GM18861 (cell line): ENCODE measurements around the gene ADAMTSL2.

Experiments used
- ATAC-seq: cut with Tn5 transposase; IDR thresholded peaks from one replicate; pipeline ENCODE4 v1.9.1; 2021; ENCODE audit not compliant: unreplicated experiment

ADAMTSL2 gene

DNA sequence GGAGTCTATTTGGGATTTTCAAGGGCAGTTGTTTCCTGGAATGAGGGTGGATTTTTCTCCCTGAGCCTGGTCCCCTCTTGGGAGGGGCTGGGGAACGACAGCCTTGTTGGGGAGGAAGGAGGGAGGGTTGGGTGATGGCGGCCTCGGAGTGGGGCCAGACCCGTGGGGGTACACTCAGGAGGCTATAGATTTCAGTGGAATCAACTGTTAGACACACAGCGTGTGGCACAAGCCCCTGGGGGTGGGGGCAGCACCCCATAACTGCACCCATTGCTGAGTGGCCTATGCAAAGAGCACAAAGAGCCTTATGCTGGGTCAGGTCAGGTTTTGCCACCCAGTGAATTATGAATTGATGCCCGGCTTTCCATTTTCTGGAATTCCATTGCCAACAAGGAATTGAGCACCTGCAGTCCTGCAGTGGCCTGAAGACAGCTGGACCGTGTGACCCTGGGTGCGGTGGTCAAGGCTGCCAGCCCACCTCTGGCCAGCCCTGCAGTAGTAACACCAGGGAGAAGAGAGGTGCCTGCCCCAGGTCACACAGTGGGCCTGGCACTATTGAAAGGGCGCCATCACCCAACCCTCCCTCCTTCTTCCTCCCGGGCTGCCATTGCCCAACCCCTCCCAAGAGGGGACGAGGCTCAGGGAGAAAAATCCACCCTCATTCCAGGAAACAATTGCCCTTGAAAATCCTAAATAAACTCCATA lies 18.1 kb upstream of the ADAMTSL2 start:
- ATAC-seq, result no peak

DNA sequence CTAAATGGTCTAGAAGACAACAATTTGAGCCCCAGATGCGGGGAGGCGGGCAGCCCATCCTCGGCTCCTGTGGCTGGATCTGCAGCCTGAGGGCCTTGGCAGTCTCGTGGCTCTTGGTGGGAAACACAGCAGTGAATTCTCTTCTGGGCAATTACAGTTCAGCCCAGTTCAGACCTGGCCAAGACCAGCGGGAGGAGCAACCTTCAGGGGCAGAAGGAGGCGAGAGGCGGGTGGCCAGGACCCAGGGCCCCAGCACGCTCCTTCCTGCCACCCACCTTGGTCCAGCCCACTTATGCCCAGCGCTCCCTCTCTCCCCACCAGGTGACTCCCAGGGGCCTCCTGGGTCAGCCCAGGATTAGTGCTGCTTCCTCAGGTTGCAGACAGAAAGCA lies 17.5 kb upstream of the ADAMTSL2 start:
- no peak for ATAC-seq

GRCh38 chr9:133517711-133518110 lies 16.8 kb upstream of the ADAMTSL2 start:
- ATAC-seq, result no peak

DNA sequence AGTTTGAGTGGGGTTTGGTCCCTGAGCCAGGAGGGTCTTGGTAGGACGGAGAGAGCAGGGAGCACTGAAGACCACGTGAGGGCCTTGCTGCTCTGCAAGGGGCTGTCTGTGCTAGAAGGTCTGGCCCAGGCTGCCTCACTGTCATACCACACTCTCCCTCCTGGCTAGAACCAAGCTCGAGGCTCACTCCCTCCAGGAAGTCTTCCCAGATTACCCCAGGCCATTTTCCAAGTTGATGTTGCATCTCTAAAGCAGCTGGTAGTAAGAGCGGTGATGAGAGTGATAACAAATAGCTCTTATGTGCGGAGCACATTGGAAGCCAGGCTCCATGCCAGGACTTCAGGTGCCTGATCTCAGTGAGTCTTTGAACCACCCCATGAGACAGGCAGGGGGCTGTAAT lies 16.3 kb upstream of the ADAMTSL2 start:
- no peak for ATAC-seq

- ATAC-seq, result no peak
Measured at GRCh38 chr9:133518706-133519449, 15.6 kb upstream of the ADAMTSL2 start.

DNA sequence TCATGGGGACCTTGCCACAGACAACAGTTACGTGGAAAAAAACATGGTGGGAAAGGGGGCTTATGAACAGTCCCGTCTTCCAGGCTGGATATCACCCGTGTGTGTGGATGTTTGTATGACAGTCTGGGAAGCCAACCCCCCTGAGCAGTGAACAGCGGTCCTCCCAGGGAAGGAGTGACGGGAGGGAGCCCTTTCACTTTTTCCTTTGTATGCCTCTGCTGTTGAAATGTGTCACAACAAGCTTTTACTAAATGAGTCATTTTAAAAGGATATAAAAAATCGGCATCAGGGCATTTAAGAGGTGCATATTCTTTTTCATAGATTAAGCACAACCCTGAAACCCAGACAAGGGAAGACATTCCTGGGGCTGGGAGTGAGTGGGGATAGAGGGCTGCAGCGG lies 14.8 kb upstream of the ADAMTSL2 start:
- no peak for ATAC-seq

DNA sequence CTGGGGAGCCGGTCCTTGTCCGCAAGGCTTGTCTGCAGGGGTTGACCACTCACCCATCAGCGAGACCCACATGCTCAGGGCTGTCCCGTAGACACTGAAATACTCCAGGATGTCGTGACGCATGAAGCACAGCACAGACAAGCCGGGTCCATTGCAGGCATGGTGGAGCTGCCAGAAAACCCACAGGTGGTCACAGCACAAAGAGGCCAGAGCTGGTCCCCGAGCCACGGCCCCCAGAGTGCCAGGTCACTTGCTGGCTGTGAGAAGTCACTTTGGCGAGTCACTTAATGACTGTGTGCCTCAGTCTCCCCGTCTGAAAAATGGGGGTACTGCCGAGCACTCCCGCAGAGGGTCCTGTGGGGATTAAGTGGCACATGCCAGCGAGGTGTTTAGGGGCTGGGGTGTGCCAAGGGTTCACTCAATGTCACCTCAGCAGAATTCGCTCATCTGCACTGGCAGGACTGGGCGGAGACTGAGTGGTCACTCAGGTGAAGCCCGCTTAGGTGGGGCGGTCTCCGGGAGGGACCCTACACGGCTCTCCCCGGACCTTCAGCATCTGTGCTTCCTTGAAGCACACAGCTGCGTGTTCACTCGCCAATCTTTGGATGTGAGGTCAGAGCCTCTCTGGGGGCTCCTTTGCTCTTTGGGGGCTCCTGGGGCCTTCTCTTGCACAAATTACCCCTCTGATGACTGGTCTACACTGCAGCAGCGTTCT lies 14.2 kb upstream of the ADAMTSL2 start:
- no peak for ATAC-seq

- no peak for ATAC-seq
Measured at GRCh38 chr9:133521122-133522072, 13.1 kb upstream of the ADAMTSL2 start.

DNA sequence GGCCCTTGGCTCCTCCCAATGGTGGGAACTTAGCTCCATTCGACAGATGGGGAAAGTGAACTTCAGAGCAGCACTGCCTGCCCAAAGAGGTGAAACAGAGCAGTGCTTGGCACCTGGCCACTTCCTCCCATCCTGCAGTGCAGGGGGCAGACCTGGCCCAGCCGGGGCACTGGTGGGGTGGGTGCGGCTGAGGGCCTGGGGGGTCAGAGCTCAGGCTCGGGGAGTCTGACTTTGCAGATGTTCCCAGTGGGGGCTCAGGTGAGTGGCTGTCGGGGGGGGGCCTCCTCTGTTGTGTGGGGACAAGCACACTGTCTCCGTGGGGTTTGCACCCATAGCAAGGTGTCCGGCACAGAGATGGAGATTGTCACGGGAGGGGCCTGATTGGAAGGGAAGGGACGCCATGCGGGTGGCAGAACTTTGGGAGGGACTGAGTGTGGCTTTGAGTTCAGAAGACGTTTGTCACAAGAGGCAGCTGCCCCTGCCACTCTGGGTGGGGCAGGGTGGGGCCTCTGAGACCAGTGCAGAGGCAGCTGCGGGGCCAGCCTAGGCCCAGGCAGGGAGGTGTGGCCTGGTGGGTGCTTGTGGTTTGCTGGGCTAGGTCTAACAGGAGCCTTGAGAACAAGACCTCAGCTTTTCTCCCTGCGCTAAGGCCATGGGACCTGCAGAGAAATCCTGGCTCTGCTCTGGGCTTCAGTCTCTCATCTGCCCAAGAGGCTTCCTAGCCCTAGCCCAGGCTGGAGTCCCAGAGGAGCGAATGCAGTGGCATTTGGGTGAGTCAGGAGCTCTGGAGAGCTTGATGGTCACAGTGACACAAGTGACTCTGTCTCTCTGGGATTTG lies 12.2 kb upstream of the ADAMTSL2 start:
- ATAC-seq, result no peak

- ATAC-seq, result no peak
Measured at GRCh38 chr9:133523106-133523505, 11.4 kb upstream of the ADAMTSL2 start.

GRCh38 chr9:133524146-133524545 lies 10.4 kb upstream of the ADAMTSL2 start:
- no peak for ATAC-seq

- no peak for ATAC-seq
Measured at GRCh38 chr9:133524679-133525228, 9.8 kb upstream of the ADAMTSL2 start, which contains the start of gene MYMK. Gene MYMK, minus strand, starts transcription at chr9:133524959. Its CDS starts 115 bp downstream, at chr9:133524844.

DNA sequence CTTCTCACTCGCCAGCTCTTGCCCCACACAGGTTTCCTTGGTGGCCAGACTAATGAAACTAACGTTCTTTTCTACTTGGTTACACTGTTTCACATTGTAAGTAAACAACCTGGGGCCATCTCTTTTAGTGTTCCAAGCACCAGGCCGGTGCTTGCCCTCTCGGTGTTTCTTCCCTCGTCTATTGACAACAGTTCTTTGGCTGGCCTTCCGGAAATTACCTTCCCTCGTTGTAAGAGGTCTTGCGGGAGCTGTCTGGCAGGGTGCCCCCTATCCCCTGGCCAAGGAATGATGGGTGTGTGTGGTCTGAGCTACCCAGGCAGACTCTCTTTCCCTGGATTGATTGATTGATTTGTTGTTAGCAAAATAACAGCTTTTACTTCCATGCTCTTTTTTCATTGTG lies 8.8 kb upstream of the ADAMTSL2 start:
- ATAC-seq, result no peak

DNA sequence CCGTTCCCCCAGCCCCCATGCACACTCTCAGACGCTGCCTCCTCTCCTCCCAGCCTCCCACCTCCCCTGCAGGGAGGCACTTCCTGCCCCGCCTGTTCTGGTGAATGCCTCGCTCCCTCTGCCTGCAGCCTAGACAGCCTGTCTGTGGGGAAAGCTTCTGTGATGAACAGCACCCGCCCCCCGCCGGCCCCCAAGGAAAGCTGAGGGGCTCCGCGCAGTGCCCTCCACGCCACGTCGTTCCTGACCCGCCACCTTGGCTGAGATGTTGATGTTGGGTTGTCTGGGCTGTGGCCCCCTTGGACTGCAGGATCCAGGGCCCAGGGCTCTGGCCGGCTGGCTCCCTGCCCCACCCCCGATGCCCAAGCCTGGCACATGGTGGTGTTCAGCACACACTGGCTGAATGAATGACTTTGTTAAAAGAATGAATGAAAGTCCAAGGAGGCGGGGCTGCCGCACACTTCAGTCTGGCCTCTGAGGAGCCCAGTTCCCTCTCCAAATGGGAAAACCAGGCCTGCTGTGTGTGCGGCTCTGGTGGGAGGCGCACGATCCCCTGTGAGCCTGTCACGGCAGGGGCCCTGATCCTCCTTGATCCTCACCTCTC lies 7.7 kb upstream of the ADAMTSL2 start:
- ATAC-seq, result no peak

DNA sequence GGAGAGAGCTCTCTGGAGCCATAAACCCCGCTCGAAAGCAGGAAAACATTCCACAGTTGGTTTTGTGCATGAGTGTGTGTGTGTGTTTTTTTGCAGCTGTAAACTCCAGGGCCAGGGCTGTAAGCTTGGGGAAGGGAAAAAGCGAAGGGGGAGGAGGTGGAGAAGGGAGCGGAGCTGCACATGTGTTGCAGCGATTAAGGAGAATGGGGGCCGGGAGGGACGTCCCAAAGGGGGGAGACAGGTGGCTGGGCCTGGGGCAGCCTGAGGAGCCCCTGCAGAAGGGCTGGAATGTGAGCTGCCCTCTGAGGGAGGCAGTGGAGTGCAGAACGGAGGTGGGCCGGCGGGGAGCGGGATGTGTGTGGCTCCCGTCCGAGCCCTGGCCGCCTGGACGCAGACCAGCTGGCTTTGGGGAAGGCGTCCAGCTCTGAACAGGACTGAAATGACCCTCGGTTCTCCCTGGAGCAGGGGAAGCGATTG lies 7.0 kb upstream of the ADAMTSL2 start:
- ATAC-seq, result no peak

DNA sequence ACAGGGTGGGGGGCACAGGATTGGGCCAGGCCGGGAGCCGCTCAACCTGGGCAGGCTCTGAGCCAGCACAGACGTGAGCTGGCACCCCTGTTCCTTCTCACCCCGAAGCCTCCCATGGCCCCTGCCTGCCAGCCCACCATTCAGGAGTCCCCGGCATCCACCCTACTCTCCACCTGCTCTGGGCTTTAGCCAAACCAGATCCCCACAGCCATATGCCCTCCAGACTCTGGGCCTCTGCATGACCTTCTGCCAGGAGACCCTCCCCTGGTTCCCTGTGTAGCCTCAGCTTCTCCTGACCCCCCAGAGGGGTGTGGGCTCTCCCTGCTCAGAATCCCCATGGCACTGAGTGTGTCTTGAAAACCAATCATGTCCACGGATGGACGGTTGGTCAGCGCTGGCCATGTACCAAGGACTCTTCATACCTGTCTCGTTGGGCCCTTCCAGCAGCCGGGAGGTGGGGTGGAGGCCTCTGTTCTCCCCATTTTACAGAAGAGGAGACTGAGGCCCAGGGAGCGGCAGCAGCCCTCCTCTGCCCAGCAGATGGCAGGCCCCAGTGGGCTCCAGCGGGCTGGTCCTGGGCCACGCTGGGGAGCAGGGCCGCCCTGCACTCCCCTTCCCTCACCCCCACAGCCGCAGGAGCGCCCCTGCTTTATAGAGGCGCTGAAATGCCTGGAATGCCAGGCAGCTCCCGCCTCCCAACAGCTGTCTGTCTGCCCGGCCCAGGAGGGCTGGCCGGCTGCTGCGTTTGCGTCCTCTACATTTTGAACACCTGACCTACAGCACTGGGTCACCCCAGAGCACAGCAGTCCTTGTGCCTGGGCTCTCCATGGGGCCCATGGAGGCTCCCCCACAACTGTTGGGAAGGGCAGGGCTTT lies 6.3 kb upstream of the ADAMTSL2 start:
- ATAC-seq, result no peak

GRCh38 chr9:133528876-133529241 lies 5.6 kb upstream of the ADAMTSL2 start:
- ATAC-seq, result no peak

DNA sequence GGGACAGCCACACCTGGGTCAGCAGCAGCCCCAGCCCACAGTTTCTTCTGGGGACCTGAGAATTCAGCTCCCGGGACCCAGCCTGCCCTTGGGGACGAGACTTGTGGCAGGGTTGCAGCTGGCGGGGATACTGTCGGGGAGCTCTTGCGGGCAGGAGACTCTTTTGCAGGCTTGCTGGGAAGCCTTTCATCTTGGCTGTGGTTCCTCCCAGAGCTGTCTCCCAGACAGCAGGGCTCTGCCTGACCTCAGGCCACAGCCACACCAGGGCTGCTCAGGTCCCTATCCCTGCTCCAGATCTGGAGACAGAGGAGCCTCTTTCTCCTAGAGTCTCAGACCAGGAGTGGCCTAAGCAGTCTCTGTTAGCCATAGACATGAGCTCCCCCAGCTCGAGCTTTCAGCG lies 5.0 kb upstream of the ADAMTSL2 start:
- no peak for ATAC-seq
